ENCODE data around the gene BACE1.
A peak's percentile ranks its signal among the peaks of the same experiment; 100 is the strongest.

Gene BACE1

DNA sequence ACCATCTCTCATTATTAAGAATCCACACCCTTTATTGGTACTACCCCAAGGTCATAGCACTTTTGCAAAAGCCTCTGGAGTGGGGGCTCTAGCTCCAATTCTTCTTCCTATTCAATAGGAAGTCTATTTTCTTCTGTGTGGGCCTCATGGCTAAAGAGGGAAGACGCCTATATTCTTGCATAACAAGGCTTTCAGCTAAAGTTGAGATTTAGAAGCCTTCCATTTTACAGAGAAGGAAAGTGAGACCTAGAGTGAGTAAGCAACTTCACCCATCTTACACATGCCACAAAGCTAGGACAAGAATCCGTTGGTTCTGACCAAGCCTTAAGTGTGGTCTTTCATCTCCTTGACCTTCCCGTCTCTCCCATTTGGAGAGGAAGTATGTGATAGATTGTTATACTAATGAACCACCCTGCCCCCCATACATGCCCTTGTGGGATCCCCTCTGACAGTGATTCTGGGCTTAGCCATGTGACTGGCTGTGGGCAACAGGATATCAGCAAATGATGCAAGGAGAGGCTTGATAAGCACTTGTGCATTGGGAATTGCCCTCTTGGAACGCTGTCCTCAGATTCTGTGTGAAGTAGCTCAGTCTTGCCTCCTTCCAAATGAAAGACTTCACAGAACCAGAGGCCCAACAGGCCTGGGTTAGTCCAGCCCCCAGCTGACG, 12.3 kb downstream of the BACE1 start:
- no peaks in the 10 kb centered on the region for H3K9me3 ChIP-seq (ENCODE audit: control insufficient read depth in 1 of 2, low read length in 2 of 2)
- H3K36me3 ChIP-seq (ENCODE audit: control insufficient read depth in 1 of 2, insufficient read depth in 2 of 2, low read length in 2 of 2), result no peaks in the 10 kb centered on the region
- H3K27me3 ChIP-seq (ENCODE audit: low read depth, low read length), result no peaks in the 10 kb centered on the region
- H3K4me1 ChIP-seq (ENCODE audit: control insufficient read depth in 1 of 2, insufficient read depth in 2 of 2, low read length in 2 of 2), result peaks cover 0 to 10% of the 10 kb centered on the region in 2 donors
- H3K27ac ChIP-seq (ENCODE audit: low read length), result no peak overlapping the region
- H3K4me3 ChIP-seq (ENCODE audit: low read depth in 1 of 2, low read length in 2 of 2), result no peak overlapping the region

GRCh38 chr11:117303101-117303500, 13.0 kb downstream of the BACE1 start:
- H3K27ac ChIP-seq (ENCODE audit: low read length), result no peak overlapping the region

GRCh38 chr11:117302228-117302627, 13.8 kb downstream of the BACE1 start:
- Histone ChIP-seq H3K9me3 (ENCODE audit: control insufficient read depth in 1 of 2, low read length in 2 of 2) (no peaks in the 10 kb centered on the region), H3K27ac (ENCODE audit: low read length) (no peak overlapping the region), H3K27me3 (ENCODE audit: low read depth, low read length) (no peaks in the 10 kb centered on the region), H3K36me3 (ENCODE audit: control insufficient read depth in 1 of 2, insufficient read depth in 2 of 2, low read length in 2 of 2) (no peaks in the 10 kb centered on the region), H3K4me1 (ENCODE audit: control insufficient read depth in 1 of 2, insufficient read depth in 2 of 2, low read length in 2 of 2) (peaks cover 0 to 10% of the 10 kb centered on the region in 2 donors), H3K4me3 (ENCODE audit: low read depth in 1 of 2, low read length in 2 of 2) (no peak overlapping the region)

More at GRCh38 chr11:117303101-117303500, 13.0 kb downstream of the BACE1 start:
- Histone ChIP-seq H3K4me3 (ENCODE audit: low read depth in 1 of 2, low read length in 2 of 2) (no peak overlapping the region), H3K9me3 (ENCODE audit: control insufficient read depth in 1 of 2, low read length in 2 of 2) (no peaks in the 10 kb centered on the region), H3K36me3 (ENCODE audit: control insufficient read depth in 1 of 2, insufficient read depth in 2 of 2, low read length in 2 of 2) (no peaks in the 10 kb centered on the region), H3K4me1 (ENCODE audit: control insufficient read depth in 1 of 2, insufficient read depth in 2 of 2, low read length in 2 of 2) (peaks cover 0 to 10% of the 10 kb centered on the region in 2 donors), H3K27me3 (ENCODE audit: low read depth, low read length) (no peaks in the 10 kb centered on the region)

- H3K9me3 ChIP-seq (ENCODE audit: control insufficient read depth in 1 of 2, low read length in 2 of 2), result no peaks in the 10 kb centered on the region
- H3K27me3 ChIP-seq (ENCODE audit: low read depth, low read length), result no peaks in the 10 kb centered on the region
- no peaks in the 10 kb centered on the region for H3K36me3 ChIP-seq (ENCODE audit: control insufficient read depth in 1 of 2, insufficient read depth in 2 of 2, low read length in 2 of 2)
- no peak overlapping the region for H3K27ac ChIP-seq (ENCODE audit: low read length)
- peaks cover 0 to 10% of the 10 kb centered on the region in 2 donors for H3K4me1 ChIP-seq (ENCODE audit: control insufficient read depth in 1 of 2, insufficient read depth in 2 of 2, low read length in 2 of 2)
- H3K4me3 ChIP-seq (ENCODE audit: low read depth in 1 of 2, low read length in 2 of 2), result no peak overlapping the region
Observed at GRCh38 chr11:117300773-117301172, 15.3 kb downstream of the BACE1 start.

- no peaks in the 10 kb centered on the region for H3K36me3 ChIP-seq (ENCODE audit: control insufficient read depth in 1 of 2, insufficient read depth in 2 of 2, low read length in 2 of 2)
- no peak overlapping the region for H3K27ac ChIP-seq (ENCODE audit: low read length)
- H3K4me3 ChIP-seq (ENCODE audit: low read depth in 1 of 2, low read length in 2 of 2), result peak overlapping the region in 1 of 2 donors; percentile 37
- peaks cover 0 to 10% of the 10 kb centered on the region in 2 donors for H3K4me1 ChIP-seq (ENCODE audit: control insufficient read depth in 1 of 2, insufficient read depth in 2 of 2, low read length in 2 of 2)
- H3K9me3 ChIP-seq (ENCODE audit: control insufficient read depth in 1 of 2, low read length in 2 of 2), result no peaks in the 10 kb centered on the region
- no peaks in the 10 kb centered on the region for H3K27me3 ChIP-seq (ENCODE audit: low read depth, low read length)
Observed at GRCh38 chr11:117300283-117300663, 15.8 kb downstream of the BACE1 start.

- no peaks in the 10 kb centered on the region for H3K36me3 ChIP-seq (ENCODE audit: control insufficient read depth in 1 of 2, insufficient read depth in 2 of 2, low read length in 2 of 2)
- no peak overlapping the region for H3K27ac ChIP-seq (ENCODE audit: low read length)
- H3K27me3 ChIP-seq (ENCODE audit: low read depth, low read length), result no peaks in the 10 kb centered on the region
- peaks cover 0 to 10% of the 10 kb centered on the region in 2 donors for H3K4me1 ChIP-seq (ENCODE audit: control insufficient read depth in 1 of 2, insufficient read depth in 2 of 2, low read length in 2 of 2)
- peak overlapping the region in 1 of 2 donors; percentile 37 for H3K4me3 ChIP-seq (ENCODE audit: low read depth in 1 of 2, low read length in 2 of 2)
- no peaks in the 10 kb centered on the region for H3K9me3 ChIP-seq (ENCODE audit: control insufficient read depth in 1 of 2, low read length in 2 of 2)
Observed at GRCh38 chr11:117299351-117300282, 16.4 kb downstream of the BACE1 start.

DNA sequence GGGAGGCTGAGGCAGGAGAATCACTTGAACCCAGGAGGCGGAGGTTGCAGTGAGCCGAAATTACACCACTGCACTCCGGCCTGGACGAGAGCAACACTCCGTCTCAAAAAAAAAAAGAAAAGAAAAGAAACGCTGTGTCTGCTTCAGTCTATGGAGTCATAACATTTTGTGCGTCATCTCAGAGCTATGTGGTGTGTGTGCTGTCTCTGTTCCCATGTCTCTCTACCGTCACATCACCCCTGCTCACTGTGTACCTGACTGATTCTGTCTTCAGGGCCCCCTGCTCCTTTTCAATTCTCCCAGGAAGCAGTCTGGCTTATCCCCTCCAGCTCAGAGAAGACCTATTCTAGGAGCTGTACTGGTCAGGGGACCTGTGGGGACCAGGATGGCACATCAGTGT, 17.9 kb downstream of the BACE1 start:
- peaks cover 0 to 7% of the 10 kb centered on the region in 2 donors for H3K36me3 ChIP-seq (ENCODE audit: control insufficient read depth in 1 of 2, insufficient read depth in 2 of 2, low read length in 2 of 2)
- H3K4me3 ChIP-seq (ENCODE audit: low read depth in 1 of 2, low read length in 2 of 2), result no peak overlapping the region
- H3K27me3 ChIP-seq (ENCODE audit: low read depth, low read length), result no peaks in the 10 kb centered on the region
- no peak overlapping the region for H3K27ac ChIP-seq (ENCODE audit: low read length)
- peaks cover 0 to 10% of the 10 kb centered on the region in 2 donors for H3K4me1 ChIP-seq (ENCODE audit: control insufficient read depth in 1 of 2, insufficient read depth in 2 of 2, low read length in 2 of 2)
- H3K9me3 ChIP-seq (ENCODE audit: control insufficient read depth in 1 of 2, low read length in 2 of 2), result no peaks in the 10 kb centered on the region

DNA sequence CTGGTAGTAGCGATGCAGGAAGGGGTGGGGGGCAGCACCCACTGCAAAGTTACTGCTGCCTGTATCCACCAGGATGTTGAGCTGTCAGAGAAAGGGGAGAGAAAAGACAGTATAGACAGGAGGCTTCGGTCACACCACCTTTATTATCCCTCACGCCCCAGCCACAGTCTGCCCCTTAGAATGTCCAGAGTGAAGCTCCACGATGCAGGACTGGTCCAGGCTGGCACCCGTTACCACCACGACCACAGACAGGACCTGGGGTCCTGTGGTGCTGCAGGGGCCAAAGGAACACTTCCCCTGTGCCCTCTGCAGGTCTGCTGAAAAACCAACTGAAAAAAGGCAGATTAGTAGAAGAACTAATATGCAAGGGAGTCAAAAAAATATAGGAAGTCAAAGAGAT, 19.2 kb downstream of the BACE1 start:
- H3K4me1 ChIP-seq (ENCODE audit: control insufficient read depth in 1 of 2, insufficient read depth in 2 of 2, low read length in 2 of 2), result peaks cover 0 to 10% of the 10 kb centered on the region in 2 donors

DNA sequence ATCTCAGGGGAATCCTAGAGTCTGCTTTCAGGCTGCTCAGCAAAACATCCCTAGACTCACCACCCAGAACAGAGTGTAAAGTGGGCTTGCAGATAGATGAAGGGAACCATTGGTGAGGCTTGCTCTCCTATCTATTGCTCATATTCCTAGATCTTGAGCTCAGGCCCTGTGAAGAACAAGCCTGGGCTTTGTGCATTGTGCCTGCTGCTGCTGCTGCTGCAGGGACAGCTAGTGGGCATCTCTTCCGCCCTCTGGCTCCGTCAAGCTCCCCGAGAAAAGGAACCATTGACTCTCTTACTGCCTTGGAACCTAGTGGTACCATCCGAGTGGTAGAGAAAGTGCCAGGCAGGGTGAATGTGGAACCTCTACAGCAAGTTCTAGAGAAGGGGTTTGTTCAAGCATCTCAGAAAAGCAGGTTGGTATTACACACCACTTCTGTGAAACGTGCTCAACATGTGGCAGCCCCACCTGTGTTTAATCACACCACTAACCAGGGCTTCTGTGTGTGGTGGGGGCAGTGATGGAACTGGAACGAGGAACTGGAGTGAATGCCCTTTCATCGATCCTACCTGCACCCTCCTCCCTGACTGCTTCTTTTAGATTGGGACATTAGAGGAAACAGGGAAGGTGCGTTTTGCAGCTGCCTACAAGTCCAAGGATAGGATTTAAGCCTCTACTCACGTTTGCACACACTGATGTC, 20.5 kb downstream of the BACE1 start:
- H3K4me1 ChIP-seq (ENCODE audit: control insufficient read depth in 1 of 2, insufficient read depth in 2 of 2, low read length in 2 of 2), result peaks cover 0 to 9% of the 10 kb centered on the region in 2 donors
- H3K4me3 ChIP-seq (ENCODE audit: low read depth in 1 of 2, low read length in 2 of 2), result no peak overlapping the region
- H3K9me3 ChIP-seq (ENCODE audit: control insufficient read depth in 1 of 2, low read length in 2 of 2), result no peaks in the 10 kb centered on the region
- no peaks in the 10 kb centered on the region for H3K27me3 ChIP-seq (ENCODE audit: low read depth, low read length)
- peaks cover 7 to 25% of the 10 kb centered on the region in 2 donors for H3K36me3 ChIP-seq (ENCODE audit: control insufficient read depth in 1 of 2, insufficient read depth in 2 of 2, low read length in 2 of 2)
- H3K27ac ChIP-seq (ENCODE audit: low read length), result no peak overlapping the region

More for the DNA sequence above, 19.2 kb downstream of the BACE1 start:
- Histone ChIP-seq H3K27me3 (ENCODE audit: low read depth, low read length) (no peaks in the 10 kb centered on the region), H3K9me3 (ENCODE audit: control insufficient read depth in 1 of 2, low read length in 2 of 2) (no peaks in the 10 kb centered on the region), H3K4me3 (ENCODE audit: low read depth in 1 of 2, low read length in 2 of 2) (no peak overlapping the region), H3K36me3 (ENCODE audit: control insufficient read depth in 1 of 2, insufficient read depth in 2 of 2, low read length in 2 of 2) (peaks cover 0 to 12% of the 10 kb centered on the region in 2 donors), H3K27ac (ENCODE audit: low read length) (no peak overlapping the region)

GRCh38 chr11:117292616-117293015, 23.4 kb downstream of the BACE1 start:
- Histone ChIP-seq H3K27ac (ENCODE audit: low read length) (no peak overlapping the region), H3K27me3 (ENCODE audit: low read depth, low read length) (no peaks in the 10 kb centered on the region), H3K9me3 (ENCODE audit: control insufficient read depth in 1 of 2, low read length in 2 of 2) (no peaks in the 10 kb centered on the region), H3K4me1 (ENCODE audit: control insufficient read depth in 1 of 2, insufficient read depth in 2 of 2, low read length in 2 of 2) (no peaks in the 10 kb centered on the region), H3K36me3 (ENCODE audit: control insufficient read depth in 1 of 2, insufficient read depth in 2 of 2, low read length in 2 of 2) (peaks cover 32 to 54% of the 10 kb centered on the region in 2 donors), H3K4me3 (ENCODE audit: low read depth in 1 of 2, low read length in 2 of 2) (no peak overlapping the region)

DNA sequence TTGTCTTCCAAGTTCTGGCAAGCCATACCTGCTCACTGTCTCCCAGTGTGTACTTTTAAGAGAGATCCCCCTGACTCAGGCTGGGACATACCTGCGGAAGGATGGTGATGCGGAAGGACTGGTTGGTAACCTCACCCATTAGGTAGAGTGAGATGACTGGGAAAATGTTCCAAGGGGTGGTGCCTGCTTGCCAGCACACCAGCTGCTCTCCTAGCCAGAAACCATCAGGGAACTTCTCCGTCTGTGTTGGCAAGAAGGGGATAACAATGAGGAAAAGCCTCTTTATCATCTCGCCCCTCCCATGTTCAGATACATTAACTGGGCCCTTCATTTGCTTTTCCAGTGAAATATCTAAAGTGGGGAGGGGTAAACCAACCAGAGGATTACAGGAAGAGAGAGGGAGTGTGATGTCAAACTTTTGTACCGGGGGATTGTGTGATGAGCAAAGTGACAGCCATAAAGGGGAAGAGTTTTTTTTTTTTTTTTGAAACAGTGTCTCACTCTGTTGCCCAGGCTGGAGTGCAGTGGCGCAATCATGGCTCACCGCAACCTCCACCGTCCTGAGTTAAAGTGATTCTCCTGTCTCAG, 25.2 kb downstream of the BACE1 start, which contains the start of gene BACE1-AS:
BACE1-AS (plus strand) TSS at position 538 of the 588 bp plus-strand sequence.
- no peak within 1 kb of the TSS for H3K27ac ChIP-seq (ENCODE audit: low read length)
- H3K9me3 ChIP-seq (ENCODE audit: control insufficient read depth in 1 of 2, low read length in 2 of 2), result no peaks in the 10 kb centered on the region
- H3K4me3 ChIP-seq (ENCODE audit: low read depth in 1 of 2, low read length in 2 of 2), result no peak within 1 kb of the TSS
- no peaks in the 10 kb centered on the region for H3K27me3 ChIP-seq (ENCODE audit: low read depth, low read length)
- H3K36me3 ChIP-seq (ENCODE audit: control insufficient read depth in 1 of 2, insufficient read depth in 2 of 2, low read length in 2 of 2), result peaks cover 41 to 63% of the 10 kb centered on the region in 2 donors
- no peaks in the 10 kb centered on the region for H3K4me1 ChIP-seq (ENCODE audit: control insufficient read depth in 1 of 2, insufficient read depth in 2 of 2, low read length in 2 of 2)

All from muscle layer of duodenum (tissue), 2 donors.